CD14-positive monocyte (primary cell): ENCODE data around the gene GMPPA. TPM values are rescaled to one million over a fixed set of nuclear protein-coding genes. Genes with fewer than 3 reads are reported as not detected.

ENCODE experiments used
- DNase-seq, 3 donors: peaks; one replicate each; pipeline ENCODE4 v3.0.0-alpha.2; 2011 to 2022
- H2AFZ ChIP-seq: 2 replicates; pipeline ENCODE4 v1.6.0; 2012; ENCODE audit warnings: mild to moderate bottlenecking, low read depth, low read length, inconsistent platforms; ENCODE audit not compliant: insufficient read depth, poor library complexity, severe bottlenecking
- H3K27ac ChIP-seq, 2 donors: 1 replicate in 1 of 2; 2 replicates in 1 of 2; pipeline ENCODE4 v1.5.1; 2012 to 2013; ENCODE audit warnings: low read length in 2 of 2, control low read depth in 1 of 2, inconsistent platforms in 1 of 2, low read depth in 1 of 2, mild to moderate bottlenecking in 1 of 2
- H3K27me3 ChIP-seq, 2 donors: one replicate each; pipeline versions ENCODE4 v1.6.0 to v1.6.1; 2011 to 2013; ENCODE audit warnings: low read length in 2 of 2; ENCODE audit not compliant: control insufficient read depth in 2 of 2, insufficient read depth in 2 of 2
- H3K36me3 ChIP-seq, 2 donors: replicated peaks in 1 of 2; 1 replicate in 1 of 2; 2 replicates in 1 of 2; pipeline versions ENCODE4 v1.5.1 to v1.6.1; 2012 to 2013; ENCODE audit warnings: low read length in 2 of 2, control low read depth in 1 of 2, inconsistent platforms in 1 of 2, mild to moderate bottlenecking in 1 of 2; ENCODE audit not compliant: insufficient read depth in 2 of 2, control insufficient read depth in 1 of 2
- H3K4me1 ChIP-seq, 2 donors: 1 replicate in 1 of 2; 2 replicates in 1 of 2; pipeline versions ENCODE4 v1.5.1 to v1.6.1; 2012 to 2013; ENCODE audit warnings: low read length in 2 of 2, control low read depth in 1 of 2, inconsistent platforms in 1 of 2, mild to moderate bottlenecking in 1 of 2, moderate library complexity in 1 of 2; ENCODE audit not compliant: insufficient read depth in 2 of 2, control insufficient read depth in 1 of 2
- H3K4me2 ChIP-seq: replicated peaks from 2 replicates; pipeline ENCODE3; 2012; ENCODE audit warnings: low read length, moderate library complexity, mild to moderate bottlenecking; ENCODE audit not compliant: poor library complexity, severe bottlenecking; ENCODE audit errors: extremely low read depth
- H3K4me3 ChIP-seq, 3 experiments: fragments of 200-600 bp in 1 of 3; sonication (generic) in 1 of 3; replicated peaks in 1 of 3; 1 replicate in 2 of 3; 2 replicates in 1 of 3; pipeline ENCODE4 v1.5.1; 2011 to 2013; ENCODE audit warnings: low read length in 3 of 3, mild to moderate bottlenecking in 3 of 3, control low read depth in 2 of 3, low read depth in 2 of 3, inconsistent platforms in 1 of 3, moderate library complexity in 1 of 3
- H3K79me2 ChIP-seq: 2 replicates; pipeline ENCODE4 v1.6.0; 2012; ENCODE audit warnings: mild to moderate bottlenecking, control low read depth, inconsistent platforms, low read length, moderate library complexity; ENCODE audit not compliant: insufficient read depth
- H3K9ac ChIP-seq: 2 replicates; pipeline ENCODE4 v1.6.0; 2017; ENCODE audit warnings: low read length, mild to moderate bottlenecking; ENCODE audit not compliant: insufficient read depth, poor library complexity, severe bottlenecking
- H3K9me3 ChIP-seq, 2 donors: replicated peaks in 1 of 2; 1 replicate in 1 of 2; 2 replicates in 1 of 2; pipeline versions ENCODE4 v1.5.1 to v1.6.1; 2012 to 2013; ENCODE audit warnings: low read length in 2 of 2, control low read depth in 1 of 2; ENCODE audit not compliant: control insufficient read depth in 1 of 2, insufficient read depth in 1 of 2
- H4K20me1 ChIP-seq: 2 replicates; pipeline ENCODE4 v1.6.0; 2012; ENCODE audit warnings: mild to moderate bottlenecking, low read length, control low read depth, moderate library complexity; ENCODE audit not compliant: insufficient read depth
- H3K27ac Mint-ChIP-seq, 7 donors: one replicate each; pipeline ENCODE4 v1.8.0; 2020; ENCODE audit warnings: mild to moderate bottlenecking in 7 of 7, mixed read lengths in 7 of 7, moderate library complexity in 6 of 7, inconsistent platforms in 2 of 7
- H3K27me3 Mint-ChIP-seq, 3 donors: one replicate each; pipeline ENCODE4 v1.8.0; 2021 to 2022; ENCODE audit warnings: low read depth in 3 of 3, mild to moderate bottlenecking in 3 of 3, mixed read lengths in 3 of 3, moderate library complexity in 3 of 3, inconsistent platforms in 1 of 3
- H3K36me3 Mint-ChIP-seq, 2 donors: one replicate each; pipeline ENCODE4 v1.8.0; 2020; ENCODE audit warnings: mixed read lengths in 2 of 2, inconsistent platforms in 1 of 2, mild to moderate bottlenecking in 1 of 2
- H3K4me1 Mint-ChIP-seq: one replicate; pipeline ENCODE4 v1.8.0; 2020; ENCODE audit warnings: mild to moderate bottlenecking, mixed read lengths
- H3K4me3 Mint-ChIP-seq, 2 donors: one replicate each; pipeline ENCODE4 v1.8.0; 2020; ENCODE audit warnings: mild to moderate bottlenecking in 2 of 2, mixed read lengths in 2 of 2, moderate library complexity in 1 of 2
- H3K9me3 Mint-ChIP-seq, 7 donors: one replicate each; pipeline ENCODE4 v1.8.0; 2020 to 2022; ENCODE audit warnings: mixed read lengths in 7 of 7, mild to moderate bottlenecking in 6 of 7, moderate library complexity in 6 of 7, inconsistent platforms in 2 of 7
- WGBS: methylation state at CpG from one replicate; pipeline ENCODE4 v1.1.5; 2013; ENCODE audit warnings: missing lambda C conversion rate; ENCODE audit not compliant: insufficient coverage; 5-methylcytosine and 5-hydroxymethylcytosine counted together
- intact Hi-C, 2 donors: fragments of 100-400 bp; cut with micrococcal nuclease; formaldehyde crosslinking; loops; one replicate each; pipeline versions ENCODE4 v1.15.0 to v1.15.1; 2023
- polyA plus RNA-seq, 3 donors: library from polyadenylated mRNA; depleted of rRNA in 1 of 3; unstranded in 2 of 3; stranded (reverse) in 1 of 3; fragments of 300-500 nt in 2 of 3; fragments of >200 nt in 1 of 3; fragmentation: Illumina TruSeq in 2 of 3; gene quantifications; 1 replicate in 2 of 3; 2 replicates in 1 of 3; pipeline ENCODE4 v1.2.3, GENCODE V29; 2012 to 2021
- TF ChIP-seq, protein P1 (sequence below): fragments of 200-600 bp; IDR thresholded peaks from one replicate; pipeline ENCODE4 v1.8.0; 2022; ENCODE audit warnings: antibody characterized with exemption, mild to moderate bottlenecking

The GMPPA gene
- polyA plus RNA-seq, 3 donors = 35.5 to 71.2 (median 35.9) TPM

- peaks cover 0 to 15% (median 3%) of the 10 kb centered on the region in 7 donors for H3K9me3 Mint-ChIP-seq
- intact Hi-C loops = no loop called here
- H3K9ac ChIP-seq = no peak overlapping the region
- H3K36me3 Mint-ChIP-seq = peaks cover 0 to 8% of the 10 kb centered on the region in 2 donors
- H3K4me1 ChIP-seq = no peaks in the 10 kb centered on the region
- no peak overlapping the region for H3K27ac ChIP-seq
- no peaks in the 10 kb centered on the region for H3K79me2 ChIP-seq
- H3K4me1 Mint-ChIP-seq = peaks cover 5% of the 10 kb centered on the region
- peaks cover 68 to 88% (median 68%) of the 10 kb centered on the region in 3 donors for H3K27me3 Mint-ChIP-seq
- no peaks in the 10 kb centered on the region for H4K20me1 ChIP-seq
- no peaks in the 10 kb centered on the region for H3K36me3 ChIP-seq
- DNase-seq = no peak
- H3K9me3 ChIP-seq = peaks cover 0 to 13% of the 10 kb centered on the region in 2 donors
- TF ChIP-seq, protein P1, sequence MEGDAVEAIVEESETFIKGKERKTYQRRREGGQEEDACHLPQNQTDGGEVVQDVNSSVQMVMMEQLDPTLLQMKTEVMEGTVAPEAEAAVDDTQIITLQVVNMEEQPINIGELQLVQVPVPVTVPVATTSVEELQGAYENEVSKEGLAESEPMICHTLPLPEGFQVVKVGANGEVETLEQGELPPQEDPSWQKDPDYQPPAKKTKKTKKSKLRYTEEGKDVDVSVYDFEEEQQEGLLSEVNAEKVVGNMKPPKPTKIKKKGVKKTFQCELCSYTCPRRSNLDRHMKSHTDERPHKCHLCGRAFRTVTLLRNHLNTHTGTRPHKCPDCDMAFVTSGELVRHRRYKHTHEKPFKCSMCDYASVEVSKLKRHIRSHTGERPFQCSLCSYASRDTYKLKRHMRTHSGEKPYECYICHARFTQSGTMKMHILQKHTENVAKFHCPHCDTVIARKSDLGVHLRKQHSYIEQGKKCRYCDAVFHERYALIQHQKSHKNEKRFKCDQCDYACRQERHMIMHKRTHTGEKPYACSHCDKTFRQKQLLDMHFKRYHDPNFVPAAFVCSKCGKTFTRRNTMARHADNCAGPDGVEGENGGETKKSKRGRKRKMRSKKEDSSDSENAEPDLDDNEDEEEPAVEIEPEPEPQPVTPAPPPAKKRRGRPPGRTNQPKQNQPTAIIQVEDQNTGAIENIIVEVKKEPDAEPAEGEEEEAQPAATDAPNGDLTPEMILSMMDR = no peak
- H3K27ac Mint-ChIP-seq = peak overlapping the region in 1 of 7 donors; percentile 31
- 79% methylated on average over 8 of the region's 10 CpGs for WGBS
- no peak overlapping the region for H3K4me3 ChIP-seq
- H3K27me3 ChIP-seq = peaks cover 26 to 74% of the 10 kb centered on the region in 2 donors
- no peak overlapping the region for H2AFZ ChIP-seq
- no peak overlapping the region for H3K4me2 ChIP-seq
- no peak overlapping the region for H3K4me3 Mint-ChIP-seq
Measured at GRCh38 chr2:219517954-219518778, 19.5 kb downstream of the GMPPA start.

DNA sequence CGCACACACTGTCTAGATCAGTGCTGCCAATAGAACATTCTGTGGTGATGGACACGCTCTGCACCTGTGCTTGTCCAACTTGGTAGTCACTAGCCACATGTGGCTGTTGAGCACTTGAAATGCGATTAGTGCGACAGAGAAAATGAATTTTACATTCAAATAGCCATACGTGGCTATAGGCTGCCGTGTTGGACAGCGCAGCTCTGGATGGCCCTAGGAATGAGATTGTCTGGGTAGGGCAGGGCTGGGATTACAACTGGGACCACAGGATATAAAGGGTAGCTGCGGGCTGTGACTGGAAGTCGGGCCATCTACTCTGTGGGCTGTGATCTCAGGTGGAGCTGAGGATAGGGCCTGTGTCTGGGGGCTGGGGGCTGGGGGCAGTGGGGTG lies 20.8 kb downstream of the GMPPA start:
- Histone ChIP-seq H3K4me3 (no peak overlapping the region), H3K79me2 (no peaks in the 10 kb centered on the region), H3K4me1 (no peaks in the 10 kb centered on the region), H3K4me2 (no peak overlapping the region), H3K27me3 (peaks cover 33 to 74% of the 10 kb centered on the region in 2 donors), H4K20me1 (no peaks in the 10 kb centered on the region), H3K36me3 (no peaks in the 10 kb centered on the region), H3K9me3 (peaks cover 0 to 14% of the 10 kb centered on the region in 2 donors), H3K9ac (no peak overlapping the region), H2AFZ (no peak overlapping the region), H3K27ac (no peak overlapping the region)
- H3K4me1 Mint-ChIP-seq = peaks cover 2% of the 10 kb centered on the region
- no peak overlapping the region for H3K27ac Mint-ChIP-seq
- peaks cover 0 to 6% of the 10 kb centered on the region in 2 donors for H3K36me3 Mint-ChIP-seq
- peaks cover 0 to 11% (median 0%) of the 10 kb centered on the region in 7 donors for H3K9me3 Mint-ChIP-seq
- WGBS = 98% methylated on average over 7 of the region's 9 CpGs
- H3K4me3 Mint-ChIP-seq = no peak overlapping the region
- peaks cover 68 to 87% (median 68%) of the 10 kb centered on the region in 3 donors for H3K27me3 Mint-ChIP-seq
- intact Hi-C loops = no loop called here
- DNase-seq = no peak
- TF ChIP-seq, protein P1 = no peak
